Measurements from ENCODE around the gene L3MBTL1.
A peak's percentile ranks its signal among the peaks of the same experiment; 100 is the strongest.

L3MBTL1 gene

GRCh38 chr20:43576108-43576507 lies 68.6 kb downstream of the L3MBTL1 start:
- intact Hi-C loops (cut with DNase I; ENCODE audit: low total_unique reads): no loop called here
- peaks cover 0 to 8% (median 0%) of the 10 kb centered on the region in 3 donors for H3K36me3 ChIP-seq
- H3K27ac ChIP-seq: no peak overlapping the region
- H3K9me3 ChIP-seq: no peaks in the 10 kb centered on the region
- no peaks in the 10 kb centered on the region for H3K4me1 ChIP-seq
- no peak for TF ChIP-seq CTCF (IDR thresholded peaks at IDR 0.05)
- DNase-seq: no peak
- H3K27me3 ChIP-seq: no peaks in the 10 kb centered on the region
- H3K4me3 ChIP-seq: no peak overlapping the region

- H3K4me1 ChIP-seq: peaks cover 0 to 16% (median 3%) of the 10 kb centered on the region in 4 donors
- no peaks in the 10 kb centered on the region for H3K27me3 ChIP-seq
- peak in 1 of 2 donors; percentile 9 for DNase-seq
- no peaks in the 10 kb centered on the region for H3K9me3 ChIP-seq
- intact Hi-C loops (cut with DNase I; ENCODE audit: low total_unique reads): loop anchor here (10.0 kb wide), 1 partner anchor 45 kb away; no protein-coding TSS in a partner anchor
- peaks cover 0 to 8% (median 0%) of the 10 kb centered on the region in 3 donors for H3K36me3 ChIP-seq
- no peak overlapping the region for H3K27ac ChIP-seq
- TF ChIP-seq CTCF (IDR thresholded peaks at IDR 0.05): no peak
- H3K4me3 ChIP-seq: no peak overlapping the region
Observed at GRCh38 chr20:43579861-43580793, 72.6 kb downstream of the L3MBTL1 start.

- H3K36me3 ChIP-seq: no peaks in the 10 kb centered on the region
- intact Hi-C loops (cut with DNase I; ENCODE audit: low total_unique reads): loop anchor here (10.0 kb wide), 1 partner anchor 48 kb away; no protein-coding TSS in a partner anchor
- H3K27me3 ChIP-seq: no peaks in the 10 kb centered on the region
- no peaks in the 10 kb centered on the region for H3K9me3 ChIP-seq
- H3K4me1 ChIP-seq: peaks cover 0 to 16% (median 3%) of the 10 kb centered on the region in 4 donors
- H3K27ac ChIP-seq: peak overlapping the region; percentile 20 to 49
- no peak overlapping the region for H3K4me3 ChIP-seq
- peak in 1 of 2 donors; percentile 3 for DNase-seq
- TF ChIP-seq CTCF (IDR thresholded peaks at IDR 0.05): no peak
Observed at GRCh38 chr20:43583133-43583864, 75.8 kb downstream of the L3MBTL1 start.

GRCh38 chr20:43583982-43584432 lies 76.5 kb downstream of the L3MBTL1 start:
- DNase-seq: peak; percentile 88 to 95
- Histone ChIP-seq H3K9me3 (no peaks in the 10 kb centered on the region), H3K27me3 (no peaks in the 10 kb centered on the region), H3K4me1 (peaks cover 0 to 16% (median 3%) of the 10 kb centered on the region in 4 donors), H3K4me3 (no peak overlapping the region), H3K36me3 (no peaks in the 10 kb centered on the region), H3K27ac (peak overlapping the region; percentile 20 to 49)
- intact Hi-C loops (cut with DNase I; ENCODE audit: low total_unique reads): loop anchor here (10.0 kb wide), 1 partner anchor 49 kb away; no protein-coding TSS in a partner anchor
- TF ChIP-seq CTCF (IDR thresholded peaks at IDR 0.05): no peak

GRCh38 chr20:43584448-43585136 lies 77.1 kb downstream of the L3MBTL1 start:
- Histone ChIP-seq H3K4me1 (peaks cover 0 to 17% (median 3%) of the 10 kb centered on the region in 4 donors), H3K27me3 (no peaks in the 10 kb centered on the region), H3K36me3 (no peaks in the 10 kb centered on the region), H3K27ac (peak overlapping the region; percentile 20), H3K4me3 (no peak overlapping the region), H3K9me3 (no peaks in the 10 kb centered on the region)
- DNase-seq: peak in 1 of 2 donors; percentile 67
- TF ChIP-seq CTCF (IDR thresholded peaks at IDR 0.05): no peak
- intact Hi-C loops (cut with DNase I; ENCODE audit: low total_unique reads): loop anchor here (5.0 to 10.0 kb wide), 2 partner anchors 50 to 122 kb away; no protein-coding TSS in a partner anchor

Data from tibial artery (tissue), 4 donors.